Measurements from ENCODE around the gene SERBP1. TPM values are rescaled to one million over a fixed set of nuclear protein-coding genes. Genes with fewer than 3 reads are reported as not detected.

SERBP1 gene
- total and polyA plus RNA-seq, 7 experiments from 2014 or later = 108 to 282 (median 151) TPM

DNA sequence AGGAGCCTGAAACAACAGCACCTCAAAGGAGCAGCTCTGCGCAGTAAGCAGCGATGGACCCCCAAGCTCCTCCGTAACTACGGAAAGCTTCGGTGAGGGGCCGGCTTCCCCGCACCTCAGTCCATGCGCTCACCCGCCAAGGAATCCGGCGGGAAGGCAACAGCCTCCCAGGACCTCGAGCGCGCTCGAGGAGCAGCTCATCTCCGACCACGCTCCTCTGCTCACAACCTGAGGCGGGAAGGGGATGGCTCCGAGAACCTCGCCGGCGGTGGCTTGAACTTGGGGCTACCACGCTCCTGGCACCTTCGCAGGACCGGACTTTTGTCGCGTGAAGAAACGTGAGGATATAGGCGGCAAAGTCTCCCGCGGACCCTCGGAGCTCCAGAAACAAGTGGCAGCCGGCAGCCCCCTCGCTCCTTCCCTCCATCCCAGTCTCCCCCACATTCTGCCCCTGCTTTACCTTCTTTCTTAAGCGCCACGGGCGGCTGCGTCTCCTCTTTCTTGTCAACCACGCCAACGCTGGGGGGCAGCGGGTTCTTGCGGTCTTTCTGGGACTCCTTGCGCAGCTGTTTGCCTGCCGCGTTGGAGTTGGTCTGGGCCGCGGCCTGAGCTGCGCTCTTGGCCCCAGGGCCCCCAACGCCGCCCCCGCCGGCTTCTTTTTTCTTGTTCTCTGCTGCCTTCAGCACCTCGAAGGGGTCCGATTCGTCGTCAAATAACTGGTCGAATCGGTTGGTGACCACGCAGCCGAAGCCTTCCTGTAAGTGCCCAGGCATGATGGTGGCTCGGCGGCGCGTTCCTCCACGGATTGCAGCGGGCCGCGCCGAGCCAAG lies 459 bp downstream of the SERBP1 start:
- H3K27me3 ChIP-seq (ENCODE audit: control insufficient read depth in 2 of 2, insufficient read depth in 2 of 2, low read length in 2 of 2) = no peaks in the 10 kb centered on the region
- ChIA-PET CTCF (interaction anchor here (0.7 to 0.8 kb wide), 3 partner anchors 21 to 260 kb away, joined by 3 to 5 read pairs (median 4); no protein-coding TSS in a partner anchor), POLR2A (interaction anchor here (0.7 to 2.6 kb wide), 11 partner anchors 9 to 259 kb away, joined by 3 to 8 read pairs (median 4); partner anchors contain the start of gene GADD45A)
- intact Hi-C loops (cut with micrococcal nuclease) = loop anchor here (1.0 to 10.0 kb wide), 22 partner anchors 15 to 1155 kb away; partner anchors contain the start of genes GADD45A (in 2 of the 2), SLC35D1 (in 2 of the 2), DNAI4 (in 1 of the 2) and IL12RB2 (in 1 of the 2)
- H3K27ac Mint-ChIP-seq = peak overlapping the region; percentile 95 to 99 (median 96)
- H3K36me3 Mint-ChIP-seq = peaks cover 18 to 35% (median 23%) of the 10 kb centered on the region in 5 donors
- H3K9me3 ChIP-seq (ENCODE audit: control insufficient read depth in 2 of 3, low read length in 3 of 3) = no peaks in the 10 kb centered on the region
- H3K36me3 ChIP-seq (ENCODE audit: control insufficient read depth in 2 of 3, insufficient read depth in 3 of 3, low read length in 3 of 3) = peaks cover 0 to 23% (median 9%) of the 10 kb centered on the region in 3 experiments
- H3K4me3 ChIP-seq (ENCODE audit: low read length) = peak overlapping the region; percentile 98
- DNase-seq (peak in 6 of 9 donors; percentile 20 to 47 (median 31)), ATAC-seq (peak; percentile 5)
- no peaks in the 10 kb centered on the region for H3K9me3 Mint-ChIP-seq
- peak overlapping the region; percentile 96 for H3K27ac ChIP-seq (ENCODE audit: low read depth, low read length)
- H3K4me1 Mint-ChIP-seq = peaks cover 34 to 71% (median 61%) of the 10 kb centered on the region in 7 donors
- peaks cover 5 to 16% of the 10 kb centered on the region in 2 donors for H3K4me1 ChIP-seq (ENCODE audit: control insufficient read depth in 2 of 2, insufficient read depth in 2 of 2, low read length in 2 of 2)
- H3K4me3 Mint-ChIP-seq = peak overlapping the region; percentile 93 to 99 (median 95)
- H3K27me3 Mint-ChIP-seq = no peaks in the 10 kb centered on the region

DNA sequence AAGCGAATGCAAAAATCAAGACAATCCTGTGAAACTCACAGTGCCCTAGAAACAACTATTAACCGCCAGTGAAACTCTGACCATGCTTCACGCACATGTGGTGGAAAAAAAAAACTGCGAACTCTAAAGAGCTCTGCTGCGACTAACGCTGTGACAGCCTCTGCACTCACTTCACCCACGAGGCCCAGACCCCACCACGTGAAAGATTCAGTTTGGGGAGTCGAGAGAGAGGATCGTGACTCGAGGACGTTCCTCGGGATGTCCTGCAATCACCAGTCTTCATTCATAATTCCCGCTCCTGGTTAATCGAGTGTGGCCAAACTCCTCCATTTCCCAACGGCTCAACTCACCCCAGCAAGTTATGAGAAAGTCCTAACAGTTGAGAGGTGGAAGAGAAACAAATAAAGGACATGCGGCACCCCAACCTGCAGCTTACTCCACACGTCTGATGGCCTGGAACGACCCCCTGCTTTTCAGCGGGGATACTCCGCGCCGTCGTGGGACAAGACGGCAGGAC lies 1.1 kb downstream of the SERBP1 start:
- H3K36me3 ChIP-seq (ENCODE audit: control insufficient read depth in 2 of 3, insufficient read depth in 3 of 3, low read length in 3 of 3) = peaks cover 0 to 29% (median 11%) of the 10 kb centered on the region in 3 experiments
- peak overlapping the region; percentile 95 to 99 (median 96) for H3K27ac Mint-ChIP-seq
- H3K4me3 Mint-ChIP-seq = peak overlapping the region; percentile 93 to 99 (median 95)
- POLR2A ChIA-PET = interaction anchor here (0.7 to 2.6 kb wide), 6 partner anchors 8 to 736 kb away, joined by 3 to 8 read pairs (median 4); no protein-coding TSS in a partner anchor
- no peaks in the 10 kb centered on the region for H3K27me3 Mint-ChIP-seq
- H3K9me3 Mint-ChIP-seq = no peaks in the 10 kb centered on the region
- H3K4me3 ChIP-seq (ENCODE audit: low read length) = peak overlapping the region; percentile 98
- intact Hi-C loops (cut with micrococcal nuclease) = loop anchor here (2.0 to 10.0 kb wide), 3 partner anchors 14 to 447 kb away; no protein-coding TSS in a partner anchor
- H3K4me1 Mint-ChIP-seq = peaks cover 38 to 71% (median 62%) of the 10 kb centered on the region in 7 donors
- no peaks in the 10 kb centered on the region for H3K27me3 ChIP-seq (ENCODE audit: control insufficient read depth in 2 of 2, insufficient read depth in 2 of 2, low read length in 2 of 2)
- peaks cover 5 to 16% of the 10 kb centered on the region in 2 donors for H3K4me1 ChIP-seq (ENCODE audit: control insufficient read depth in 2 of 2, insufficient read depth in 2 of 2, low read length in 2 of 2)
- H3K9me3 ChIP-seq (ENCODE audit: control insufficient read depth in 2 of 3, low read length in 3 of 3) = no peaks in the 10 kb centered on the region
- no peak for ATAC-seq
- CTCF ChIA-PET = interaction anchor here (0.8 kb wide), 1 partner anchor 120 kb away, joined by 4 read pairs; no protein-coding TSS in a partner anchor
- peaks cover 18 to 39% (median 27%) of the 10 kb centered on the region in 5 donors for H3K36me3 Mint-ChIP-seq
- peak in 8 of 9 donors; percentile 22 to 54 (median 38) for DNase-seq
- peak overlapping the region; percentile 96 for H3K27ac ChIP-seq (ENCODE audit: low read depth, low read length)

DNA sequence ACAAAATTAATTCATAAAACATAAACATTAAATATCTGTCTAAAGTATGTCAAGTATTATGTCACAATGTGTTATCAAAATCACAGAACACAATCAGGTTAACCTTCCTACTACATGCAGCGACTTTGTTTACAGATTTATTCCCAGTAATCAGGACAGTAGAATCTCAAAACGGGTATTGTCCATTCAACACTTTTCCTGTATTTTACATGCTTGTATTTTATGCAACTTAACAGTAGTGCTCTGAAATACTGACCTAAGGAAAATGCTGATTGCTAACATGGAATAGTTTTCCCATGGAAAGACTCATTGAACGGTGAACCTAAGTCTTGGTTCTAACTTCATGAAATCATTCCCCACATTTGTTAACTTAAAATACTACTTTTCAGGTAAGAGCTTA lies 2.3 kb downstream of the SERBP1 start:
- Histone ChIP-seq H3K36me3 (ENCODE audit: control insufficient read depth in 2 of 3, insufficient read depth in 3 of 3, low read length in 3 of 3) (peaks cover 0 to 41% (median 20%) of the 10 kb centered on the region in 3 experiments), H3K27ac (ENCODE audit: low read depth, low read length) (peak overlapping the region; percentile 96), H3K4me3 (ENCODE audit: low read length) (peak overlapping the region; percentile 98), H3K4me1 (ENCODE audit: control insufficient read depth in 2 of 2, insufficient read depth in 2 of 2, low read length in 2 of 2) (peaks cover 5 to 16% of the 10 kb centered on the region in 2 donors), H3K9me3 (ENCODE audit: control insufficient read depth in 2 of 3, low read length in 3 of 3) (no peaks in the 10 kb centered on the region), H3K27me3 (ENCODE audit: control insufficient read depth in 2 of 2, insufficient read depth in 2 of 2, low read length in 2 of 2) (no peaks in the 10 kb centered on the region)
- ATAC-seq (no peak), DNase-seq (no peak)
- H3K27ac Mint-ChIP-seq = peak overlapping the region in 8 of 9 donors; percentile 73 to 99 (median 96)
- H3K4me1 Mint-ChIP-seq = peaks cover 37 to 66% (median 58%) of the 10 kb centered on the region in 7 donors
- no peaks in the 10 kb centered on the region for H3K27me3 Mint-ChIP-seq
- CTCF ChIA-PET = interaction anchor here (1.3 kb wide), 1 partner anchor 73 kb away, joined by 4 read pairs; no protein-coding TSS in a partner anchor
- intact Hi-C loops (cut with micrococcal nuclease) = loop anchor here (1.0 to 10.0 kb wide), 4 partner anchors 9 to 446 kb away; no protein-coding TSS in a partner anchor
- H3K4me3 Mint-ChIP-seq = peak overlapping the region; percentile 93 to 99 (median 95)
- H3K9me3 Mint-ChIP-seq = no peaks in the 10 kb centered on the region
- H3K36me3 Mint-ChIP-seq = peaks cover 18 to 42% (median 34%) of the 10 kb centered on the region in 5 donors
- POLR2A ChIA-PET = interaction anchor here (0.5 to 2.6 kb wide), 5 partner anchors 9 to 894 kb away, joined by 3 to 7 read pairs (median 3); partner anchors contain the start of genes SGIP1 and SLC35D1

DNA sequence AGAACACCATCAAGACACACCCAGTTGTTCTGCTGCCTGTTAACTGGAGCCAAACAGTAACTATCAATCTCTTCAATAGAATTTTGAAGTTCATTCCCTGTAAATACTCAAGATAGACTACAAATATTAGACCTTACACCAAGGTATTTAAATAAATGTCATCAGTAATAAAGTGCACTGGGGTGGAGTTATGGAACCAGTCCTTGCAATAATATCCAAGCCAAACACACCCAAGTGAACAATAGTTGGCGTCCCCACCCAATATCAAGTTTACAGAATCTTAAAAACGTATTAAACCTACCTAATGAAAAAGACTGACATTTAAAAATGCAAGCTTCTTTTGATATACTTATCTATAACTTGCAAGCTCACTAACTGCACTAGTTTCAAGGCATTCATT lies 2.7 kb downstream of the SERBP1 start:
- Histone ChIP-seq H3K4me1 (ENCODE audit: control insufficient read depth in 2 of 2, insufficient read depth in 2 of 2, low read length in 2 of 2) (peaks cover 5 to 16% of the 10 kb centered on the region in 2 donors), H3K27me3 (ENCODE audit: control insufficient read depth in 2 of 2, insufficient read depth in 2 of 2, low read length in 2 of 2) (no peaks in the 10 kb centered on the region), H3K9me3 (ENCODE audit: control insufficient read depth in 2 of 3, low read length in 3 of 3) (no peaks in the 10 kb centered on the region), H3K27ac (ENCODE audit: low read depth, low read length) (peak overlapping the region; percentile 96), H3K4me3 (ENCODE audit: low read length) (peak overlapping the region; percentile 98), H3K36me3 (ENCODE audit: control insufficient read depth in 2 of 3, insufficient read depth in 3 of 3, low read length in 3 of 3) (peaks cover 0 to 45% (median 20%) of the 10 kb centered on the region in 3 experiments)
- intact Hi-C loops (cut with micrococcal nuclease) = loop anchor here (1.0 to 10.0 kb wide), 3 partner anchors 8 to 445 kb away; no protein-coding TSS in a partner anchor
- H3K27ac Mint-ChIP-seq = peak overlapping the region; percentile 2 to 99 (median 96)
- POLR2A ChIA-PET = interaction anchor here (1.0 to 2.6 kb wide), 4 partner anchors 9 to 374 kb away, joined by 3 to 7 read pairs (median 3); partner anchors contain the start of gene SLC35D1
- peaks cover 18 to 47% (median 34%) of the 10 kb centered on the region in 5 donors for H3K36me3 Mint-ChIP-seq
- H3K4me3 Mint-ChIP-seq = peak overlapping the region; percentile 93 to 99 (median 95)
- no peaks in the 10 kb centered on the region for H3K9me3 Mint-ChIP-seq
- CTCF ChIA-PET = interaction anchor here (1.3 kb wide), 1 partner anchor 74 kb away, joined by 4 read pairs; no protein-coding TSS in a partner anchor
- H3K4me1 Mint-ChIP-seq = peaks cover 40 to 68% (median 58%) of the 10 kb centered on the region in 7 donors
- no peaks in the 10 kb centered on the region for H3K27me3 Mint-ChIP-seq
- ATAC-seq = no peak
- no peak for DNase-seq

DNA sequence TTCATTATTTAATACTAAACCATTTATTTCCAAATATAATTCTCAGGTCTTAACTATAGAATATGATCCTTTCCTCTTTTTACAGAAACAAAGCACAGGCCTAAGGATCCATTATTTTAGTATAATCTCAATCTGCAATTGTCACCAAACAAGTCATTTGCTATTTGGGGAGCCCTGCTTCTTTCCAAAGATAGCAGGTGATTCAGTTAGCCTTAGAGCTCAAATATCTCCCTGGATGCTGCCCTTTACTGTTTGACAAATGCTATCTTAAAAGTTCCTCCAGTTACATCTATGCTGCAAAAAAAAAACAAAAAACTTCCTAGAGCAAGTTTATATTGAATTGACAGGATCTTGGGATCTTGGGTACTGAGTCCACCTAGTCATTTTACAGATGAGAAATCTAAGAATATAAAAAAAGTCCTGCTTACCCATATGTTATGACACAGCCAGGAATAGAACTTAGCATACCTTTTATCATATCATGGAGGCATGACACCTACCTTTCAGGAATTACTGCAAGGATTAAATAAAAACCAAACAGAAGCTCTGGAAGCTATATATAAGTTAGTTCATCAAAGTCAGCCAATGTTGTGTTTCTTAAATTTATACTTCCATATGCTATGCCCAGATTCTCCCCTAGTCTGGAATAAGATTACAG lies 9.2 kb downstream of the SERBP1 start:
- Mint-ChIP-seq H3K4me3 (no peak overlapping the region), H3K27ac (peak overlapping the region in 4 of 9 donors; percentile 12 to 77 (median 62)), H3K4me1 (peaks cover 47 to 83% (median 67%) of the 10 kb centered on the region in 7 donors), H3K9me3 (no peaks in the 10 kb centered on the region), H3K36me3 (peaks cover 5 to 66% (median 47%) of the 10 kb centered on the region in 5 donors), H3K27me3 (no peaks in the 10 kb centered on the region)
- ChIA-PET POLR2A (interaction anchor here (1.9 kb wide), 1 partner anchor 9 kb away, joined by 8 read pairs; the partner anchor contains the start of gene SERBP1), CTCF (no interaction called here)
- H3K9me3 ChIP-seq (ENCODE audit: control insufficient read depth in 2 of 3, low read length in 3 of 3) = no peaks in the 10 kb centered on the region
- ATAC-seq (no peak), DNase-seq (no peak)
- no peak overlapping the region for H3K4me3 ChIP-seq (ENCODE audit: low read length)
- intact Hi-C loops (cut with micrococcal nuclease) = loop anchor here in 1 of 2 donors (10.0 kb wide), 1 partner anchor 186 kb away; no protein-coding TSS in a partner anchor
- peaks cover 19 to 89% (median 23%) of the 10 kb centered on the region in 3 experiments for H3K36me3 ChIP-seq (ENCODE audit: control insufficient read depth in 2 of 3, insufficient read depth in 3 of 3, low read length in 3 of 3)
- H3K4me1 ChIP-seq (ENCODE audit: control insufficient read depth in 2 of 2, insufficient read depth in 2 of 2, low read length in 2 of 2) = peaks cover 4 to 15% of the 10 kb centered on the region in 2 donors
- H3K27me3 ChIP-seq (ENCODE audit: control insufficient read depth in 2 of 2, insufficient read depth in 2 of 2, low read length in 2 of 2) = no peaks in the 10 kb centered on the region
- no peak overlapping the region for H3K27ac ChIP-seq (ENCODE audit: low read depth, low read length)

Measured in naive thymus-derived CD4-positive, alpha-beta T cell (primary cell).